SK-N-SH (cell line): ENCODE data around the gene RRBP1. TPM values are rescaled to one million over a fixed set of nuclear protein-coding genes. Genes with fewer than 3 reads are reported as not detected.

Experiments
- CTCF ChIA-PET: fragments of 300-600, 350-600 bp; formaldehyde crosslinking; extraction: SDS; loops from one replicate; lab custom pipeline; 2021; lab: Yijun Ruan, JAX
- POLR2A ChIA-PET: fragments of 350-600 bp; sonication (Branson Sonifier 250); formaldehyde crosslinking; extraction: SDS; loops from one replicate; lab custom pipeline; 2020; ENCODE audit warnings: antibody characterized with exemption, inconsistent platforms; lab: Yijun Ruan, JAX
- DNase-seq: peaks from one replicate; pipeline ENCODE4 v3.0.0; 2012
- H2AFZ ChIP-seq: fragments of 200-600 bp; sonication (generic); 2 replicates; pipeline ENCODE4 v1.8.1; 2016; ENCODE audit warnings: antibody characterized with exemption, mild to moderate bottlenecking, low read depth
- H3F3A ChIP-seq: fragments of 200-600 bp; sonication (generic); replicated peaks from 2 replicates; pipeline ENCODE3; 2016; ENCODE audit warnings: antibody characterized with exemption, mild to moderate bottlenecking; ENCODE audit not compliant: insufficient read depth
- H3K27ac ChIP-seq, 2 experiments: fragments of 200-500 bp in 1 of 2; fragments of 200-600 bp in 1 of 2; sonication (Bioruptor generic) in 1 of 2; sonication (generic), shearing (Covaris generic) in 1 of 2; 2 replicates each; pipeline versions ENCODE4 v1.5.1 to v1.6.1; 2014 to 2016; ENCODE audit warnings: low read depth in 2 of 2, inconsistent platforms in 1 of 2, low read length in 1 of 2, mild to moderate bottlenecking in 1 of 2, mixed read lengths in 1 of 2
- H3K27me3 ChIP-seq: fragments of 200-600 bp; sonication (generic), shearing (Covaris generic); 2 replicates; pipeline ENCODE4 v1.6.1; 2016; ENCODE audit warnings: mixed run types; ENCODE audit not compliant: insufficient read depth
- H3K36me3 ChIP-seq, 2 experiments: fragments of 200-500 bp in 1 of 2; fragments of 200-600 bp in 1 of 2; sonication (Bioruptor generic) in 1 of 2; sonication (generic) in 1 of 2; replicated peaks in 1 of 2; 2 replicates each; pipeline versions ENCODE3 to v1.5.1; 2014 to 2016; ENCODE audit warnings: low read length in 1 of 2, mild to moderate bottlenecking in 1 of 2; ENCODE audit not compliant: insufficient read depth in 2 of 2, control insufficient read depth in 1 of 2
- H3K4me1 ChIP-seq, 2 experiments: fragments of 200-500 bp in 1 of 2; fragments of 200-600 bp in 1 of 2; sonication (Bioruptor generic) in 1 of 2; sonication (generic), shearing (Covaris generic) in 1 of 2; 2 replicates each; pipeline versions ENCODE4 v1.5.1 to v1.6.1; 2014 to 2016; ENCODE audit warnings: low read depth in 1 of 2, low read length in 1 of 2, mixed run types in 1 of 2; ENCODE audit not compliant: insufficient read depth in 2 of 2, control insufficient read depth in 1 of 2
- H3K4me2 ChIP-seq: fragments of 200-600 bp; sonication (generic), shearing (Covaris generic); 2 replicates; pipeline ENCODE4 v1.6.1; 2017; ENCODE audit warnings: mixed run types
- H3K4me3 ChIP-seq, 2 experiments: fragments of 200-500 bp in 1 of 2; fragments of 200-600 bp in 1 of 2; sonication (Bioruptor generic) in 1 of 2; sonication (generic), shearing (Covaris generic) in 1 of 2; 2 replicates each; pipeline versions ENCODE4 v1.5.1 to v1.8.1; 2014 to 2016; ENCODE audit warnings: low read depth in 2 of 2, inconsistent platforms in 1 of 2, low read length in 1 of 2, mild to moderate bottlenecking in 1 of 2, mixed read lengths in 1 of 2, moderate library complexity in 1 of 2
- H3K79me2 ChIP-seq: fragments of 200-600 bp; sonication (generic); 2 replicates; pipeline ENCODE4 v1.8.1; 2017; ENCODE audit warnings: mild to moderate bottlenecking; ENCODE audit not compliant: insufficient read depth
- H3K9ac ChIP-seq: fragments of 200-600 bp; sonication (generic); 2 replicates; pipeline ENCODE4 v1.6.1; 2017; ENCODE audit warnings: mixed run types
- H3K9me2 ChIP-seq: fragments of 200-600 bp; sonication (generic); 2 replicates; pipeline ENCODE4 v1.6.1; 2017; ENCODE audit warnings: mixed run types
- H3K9me3 ChIP-seq: fragments of 200-600 bp; sonication (generic); 2 replicates; pipeline ENCODE4 v1.6.1; 2017; ENCODE audit warnings: mixed run types, mild to moderate bottlenecking, moderate library complexity
- H4K20me1 ChIP-seq: fragments of 200-600 bp; sonication (generic); 2 replicates; pipeline ENCODE4 v1.6.1; 2017; ENCODE audit warnings: mild to moderate bottlenecking, mixed run types; ENCODE audit not compliant: insufficient read depth
- CHD2 ChIP-seq: fragments of 150-350 bp; IDR thresholded peaks from 2 replicates; pipeline ENCODE4 v1.6.1; 2018; ENCODE audit warnings: low read length; ENCODE audit not compliant: partially characterized antibody
- ELF1 ChIP-seq: IDR thresholded peaks from 2 replicates; pipeline ENCODE4 v1.4.0; 2012
- EP300 ChIP-seq, 2 experiments: IDR thresholded peaks; 2 replicates each; pipeline versions ENCODE4 v1.4.0 to v1.6.1; 2012; ENCODE audit warnings: borderline replicate concordance in 1 of 2, low read depth in 1 of 2, low read length in 1 of 2
- FOXJ3 ChIP-seq: sonication (generic); formaldehyde crosslinking; IDR thresholded peaks from 2 replicates; pipeline ENCODE4 v1.5.1; 2020; ENCODE audit warnings: mild to moderate bottlenecking, missing genetic modification reagents
- GABPA ChIP-seq: IDR thresholded peaks from 2 replicates; pipeline ENCODE4 v1.4.0; 2012; ENCODE audit warnings: low read depth, mild to moderate bottlenecking
- MEF2A ChIP-seq: IDR thresholded peaks from 2 replicates; pipeline ENCODE4 v1.4.0; 2012; ENCODE audit warnings: low read depth, borderline replicate concordance
- MXI1 ChIP-seq: IDR thresholded peaks from 2 replicates; pipeline ENCODE4 v1.6.1; 2012; ENCODE audit warnings: mild to moderate bottlenecking, low read depth, low read length, improper control_type of control experiment
- NFIC ChIP-seq: IDR thresholded peaks from 2 replicates; pipeline ENCODE4 v1.4.0; 2012; ENCODE audit warnings: borderline replicate concordance
- NRF1 ChIP-seq: IDR thresholded peaks from 2 replicates; pipeline ENCODE4 v1.6.1; 2012; ENCODE audit warnings: low read depth, mild to moderate bottlenecking, low read length
- RCOR1 ChIP-seq: fragments of 150-350 bp; IDR thresholded peaks from 2 replicates; pipeline ENCODE4 v1.6.1; 2017; ENCODE audit warnings: antibody characterized with exemption, low read length
- SMC3 ChIP-seq: IDR thresholded peaks from 2 replicates; pipeline ENCODE4 v1.6.1; 2012; ENCODE audit warnings: low read depth, low read length, improper control_type of control experiment
- TAF1 ChIP-seq: IDR thresholded peaks from 2 replicates; pipeline ENCODE4 v1.6.1; 2012; ENCODE audit warnings: low read depth, mild to moderate bottlenecking, low read length, moderate library complexity, borderline replicate concordance
- TEAD4 ChIP-seq: IDR thresholded peaks from 2 replicates; pipeline ENCODE4 v1.4.0; 2012; ENCODE audit warnings: mild to moderate bottlenecking, borderline replicate concordance; ENCODE audit not compliant: insufficient read depth
- WGBS: methylation state at CpG from one replicate; pipeline ENCODE4 v1.1.6; 2017; ENCODE audit warnings: low lambda C conversion rate; 5-methylcytosine and 5-hydroxymethylcytosine counted together
- polyA plus RNA-seq, 3 experiments: library from polyadenylated mRNA; depleted of rRNA; stranded (reverse); fragments of >200 nt; gene quantifications; 2 replicates each; pipeline ENCODE4 v1.2.3, GENCODE V29; 2012
- TF ChIP-seq, protein P1 (sequence below): IDR thresholded peaks from 2 replicates; pipeline ENCODE4 v1.4.0; 2012; ENCODE audit warnings: low read depth, borderline replicate concordance
- TF ChIP-seq, protein P2 (sequence below): fragments of 150-350 bp; IDR thresholded peaks from 2 replicates; pipeline ENCODE4 v1.6.1; 2016; ENCODE audit warnings: mild to moderate bottlenecking, low read depth, low read length
- TF ChIP-seq, protein P3 (sequence below): IDR thresholded peaks from 2 replicates; pipeline ENCODE4 v1.4.0; 2012; ENCODE audit warnings: low read depth, borderline replicate concordance
- TF ChIP-seq, protein P4 (sequence below): IDR thresholded peaks from 2 replicates; pipeline ENCODE4 v1.4.0; 2012; ENCODE audit warnings: low read depth
- TF ChIP-seq, protein P5 (sequence below): fragments of 200-600 bp; sonication (generic); IDR thresholded peaks from 2 replicates; pipeline ENCODE4 v1.6.1; 2017; ENCODE audit warnings: antibody characterized with exemption, mild to moderate bottlenecking, moderate library complexity

The RRBP1 gene
- polyA plus RNA-seq, 1 of the 3 experiments (the other 2 are of a cell fraction): 50.2 TPM

DNA sequence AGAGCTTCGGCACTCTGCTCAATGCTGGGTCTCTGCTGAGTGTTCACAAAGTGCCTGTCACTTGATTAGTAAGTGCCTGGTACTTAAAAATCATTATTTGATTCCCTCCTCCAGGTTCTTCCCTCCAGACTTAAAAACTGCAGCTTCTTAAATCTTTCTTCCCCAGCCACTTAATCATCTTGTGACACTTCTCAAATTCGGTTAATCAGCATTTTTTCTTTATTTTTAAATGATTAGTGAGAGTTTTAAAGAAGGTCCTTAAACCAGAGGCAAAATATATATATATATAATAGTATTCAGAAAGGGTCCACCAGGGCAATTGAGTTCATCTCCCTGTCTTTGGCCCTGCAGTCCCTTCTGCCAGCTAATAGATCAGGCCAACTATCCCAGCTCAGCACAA is 9.7 kb upstream of the RRBP1 start (continued):
- TF ChIP-seq TEAD4: no peak
- TF ChIP-seq NFIC: no peak

DNA sequence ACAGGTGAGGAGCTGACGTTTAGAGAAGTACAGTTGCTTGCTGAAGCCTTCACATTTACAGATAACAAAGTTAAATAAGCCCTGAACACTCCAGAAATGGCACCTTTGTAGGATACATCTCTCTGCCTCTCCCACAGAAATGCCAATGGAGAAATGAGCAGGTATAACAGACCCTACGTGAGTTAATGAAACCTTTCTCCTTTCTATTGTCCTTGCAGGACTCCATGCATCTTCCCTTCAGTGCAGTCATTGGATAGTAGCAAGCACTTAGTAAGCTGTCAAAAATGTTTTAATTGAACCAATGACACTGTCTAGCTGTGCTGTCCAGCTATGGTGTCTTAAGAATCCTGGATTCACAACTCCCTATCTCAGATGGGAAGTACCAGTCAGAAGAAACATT is 8.1 kb upstream of the RRBP1 start:
- Histone ChIP-seq H3K9me3 (no peaks in the 10 kb centered on the region), H3K36me3 (no peaks in the 10 kb centered on the region), H4K20me1 (no peaks in the 10 kb centered on the region), H3K79me2 (no peaks in the 10 kb centered on the region), H3K4me1 (no peaks in the 10 kb centered on the region), H3K4me2 (no peak overlapping the region), H3K4me3 (no peak overlapping the region)
- CTCF ChIA-PET: interaction anchor here (3.7 kb wide), 1 partner anchor 8 kb away, joined by 17 read pairs; the partner anchor contains the start of gene RRBP1
- TF ChIP-seq NRF1: no peak
- TF ChIP-seq, protein P1, sequence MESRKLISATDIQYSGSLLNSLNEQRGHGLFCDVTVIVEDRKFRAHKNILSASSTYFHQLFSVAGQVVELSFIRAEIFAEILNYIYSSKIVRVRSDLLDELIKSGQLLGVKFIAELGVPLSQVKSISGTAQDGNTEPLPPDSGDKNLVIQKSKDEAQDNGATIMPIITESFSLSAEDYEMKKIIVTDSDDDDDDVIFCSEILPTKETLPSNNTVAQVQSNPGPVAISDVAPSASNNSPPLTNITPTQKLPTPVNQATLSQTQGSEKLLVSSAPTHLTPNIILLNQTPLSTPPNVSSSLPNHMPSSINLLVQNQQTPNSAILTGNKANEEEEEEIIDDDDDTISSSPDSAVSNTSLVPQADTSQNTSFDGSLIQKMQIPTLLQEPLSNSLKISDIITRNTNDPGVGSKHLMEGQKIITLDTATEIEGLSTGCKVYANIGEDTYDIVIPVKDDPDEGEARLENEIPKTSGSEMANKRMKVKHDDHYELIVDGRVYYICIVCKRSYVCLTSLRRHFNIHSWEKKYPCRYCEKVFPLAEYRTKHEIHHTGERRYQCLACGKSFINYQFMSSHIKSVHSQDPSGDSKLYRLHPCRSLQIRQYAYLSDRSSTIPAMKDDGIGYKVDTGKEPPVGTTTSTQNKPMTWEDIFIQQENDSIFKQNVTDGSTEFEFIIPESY: no peak
- TF ChIP-seq, protein P2, sequence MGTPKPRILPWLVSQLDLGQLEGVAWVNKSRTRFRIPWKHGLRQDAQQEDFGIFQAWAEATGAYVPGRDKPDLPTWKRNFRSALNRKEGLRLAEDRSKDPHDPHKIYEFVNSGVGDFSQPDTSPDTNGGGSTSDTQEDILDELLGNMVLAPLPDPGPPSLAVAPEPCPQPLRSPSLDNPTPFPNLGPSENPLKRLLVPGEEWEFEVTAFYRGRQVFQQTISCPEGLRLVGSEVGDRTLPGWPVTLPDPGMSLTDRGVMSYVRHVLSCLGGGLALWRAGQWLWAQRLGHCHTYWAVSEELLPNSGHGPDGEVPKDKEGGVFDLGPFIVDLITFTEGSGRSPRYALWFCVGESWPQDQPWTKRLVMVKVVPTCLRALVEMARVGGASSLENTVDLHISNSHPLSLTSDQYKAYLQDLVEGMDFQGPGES: no peak
- TF ChIP-seq, all 33 proteins: peak for 0
- peaks cover 22% of the 10 kb centered on the region; the same call in 1 of the 2 replicates for H3K27me3 ChIP-seq
- DNase-seq: no peak
- H3K9ac ChIP-seq: no peak overlapping the region
- 26% methylated on average over 2 of the region's 2 CpGs for WGBS
- no peak overlapping the region for H2AFZ ChIP-seq
- no peaks in the 10 kb centered on the region for H3K9me2 ChIP-seq
- no peak overlapping the region for H3K27ac ChIP-seq
- H3F3A ChIP-seq: no peaks in the 10 kb centered on the region
- POLR2A ChIA-PET: no interaction called here

DNA sequence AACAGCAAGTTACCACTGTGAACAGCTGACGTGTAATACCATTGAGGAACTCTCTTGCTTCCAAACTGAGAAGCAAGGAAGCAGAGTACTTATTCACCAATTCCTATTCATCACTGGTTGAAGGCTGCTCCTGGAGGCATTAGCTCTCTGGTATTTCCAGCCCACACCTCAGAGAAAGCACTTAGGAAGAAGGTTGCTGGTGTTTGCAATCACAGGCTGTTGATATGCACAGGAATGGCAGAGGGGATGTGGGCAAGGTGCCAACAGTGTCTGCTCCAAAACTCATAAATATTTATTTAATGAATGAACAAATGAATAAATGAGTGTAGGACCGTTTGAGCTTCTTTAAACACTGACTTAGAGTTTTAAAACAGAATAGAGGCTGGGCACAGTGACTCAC is 6.9 kb upstream of the RRBP1 start:
- Histone ChIP-seq H3K36me3 (no peaks in the 10 kb centered on the region), H3K9me3 (no peaks in the 10 kb centered on the region), H3K4me3 (no peak overlapping the region), H4K20me1 (no peaks in the 10 kb centered on the region), H3K4me2 (no peak overlapping the region), H3K9ac (no peak overlapping the region), H3K27me3 (peaks cover 34% of the 10 kb centered on the region), H3K79me2 (no peaks in the 10 kb centered on the region), H2AFZ (no peak overlapping the region), H3K9me2 (no peaks in the 10 kb centered on the region), H3F3A (no peaks in the 10 kb centered on the region), H3K27ac (no peak overlapping the region), H3K4me1 (no peaks in the 10 kb centered on the region; a peak in 1 of 4 replicates)
- POLR2A ChIA-PET: no interaction called here
- CTCF ChIA-PET: no interaction called here
- WGBS: 9% methylated on average over 2 of the region's 2 CpGs
- no peak for DNase-seq
- TF ChIP-seq, protein P3, sequence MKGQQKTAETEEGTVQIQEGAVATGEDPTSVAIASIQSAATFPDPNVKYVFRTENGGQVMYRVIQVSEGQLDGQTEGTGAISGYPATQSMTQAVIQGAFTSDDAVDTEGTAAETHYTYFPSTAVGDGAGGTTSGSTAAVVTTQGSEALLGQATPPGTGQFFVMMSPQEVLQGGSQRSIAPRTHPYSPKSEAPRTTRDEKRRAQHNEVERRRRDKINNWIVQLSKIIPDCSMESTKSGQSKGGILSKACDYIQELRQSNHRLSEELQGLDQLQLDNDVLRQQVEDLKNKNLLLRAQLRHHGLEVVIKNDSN: no peak
- TF ChIP-seq, protein P1: no peak
- TF ChIP-seq CHD2: no peak
- TF ChIP-seq SMC3: no peak
- no peak for TF ChIP-seq TEAD4
- no peak for TF ChIP-seq GABPA
- no peak for TF ChIP-seq EP300 (IDR thresholded peaks at IDR 0.05; ENCODE audit: borderline replicate concordance in 1 of 2, low read depth in 1 of 2, low read length in 1 of 2)
- TF ChIP-seq MXI1: no peak
- TF ChIP-seq, protein P4, sequence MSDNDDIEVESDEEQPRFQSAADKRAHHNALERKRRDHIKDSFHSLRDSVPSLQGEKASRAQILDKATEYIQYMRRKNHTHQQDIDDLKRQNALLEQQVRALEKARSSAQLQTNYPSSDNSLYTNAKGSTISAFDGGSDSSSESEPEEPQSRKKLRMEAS: no peak
- TF ChIP-seq FOXJ3 (CRISPR knock-in tag): no peak
- TF ChIP-seq MEF2A: no peak
- TF ChIP-seq RCOR1: no peak
- TF ChIP-seq, protein P5, sequence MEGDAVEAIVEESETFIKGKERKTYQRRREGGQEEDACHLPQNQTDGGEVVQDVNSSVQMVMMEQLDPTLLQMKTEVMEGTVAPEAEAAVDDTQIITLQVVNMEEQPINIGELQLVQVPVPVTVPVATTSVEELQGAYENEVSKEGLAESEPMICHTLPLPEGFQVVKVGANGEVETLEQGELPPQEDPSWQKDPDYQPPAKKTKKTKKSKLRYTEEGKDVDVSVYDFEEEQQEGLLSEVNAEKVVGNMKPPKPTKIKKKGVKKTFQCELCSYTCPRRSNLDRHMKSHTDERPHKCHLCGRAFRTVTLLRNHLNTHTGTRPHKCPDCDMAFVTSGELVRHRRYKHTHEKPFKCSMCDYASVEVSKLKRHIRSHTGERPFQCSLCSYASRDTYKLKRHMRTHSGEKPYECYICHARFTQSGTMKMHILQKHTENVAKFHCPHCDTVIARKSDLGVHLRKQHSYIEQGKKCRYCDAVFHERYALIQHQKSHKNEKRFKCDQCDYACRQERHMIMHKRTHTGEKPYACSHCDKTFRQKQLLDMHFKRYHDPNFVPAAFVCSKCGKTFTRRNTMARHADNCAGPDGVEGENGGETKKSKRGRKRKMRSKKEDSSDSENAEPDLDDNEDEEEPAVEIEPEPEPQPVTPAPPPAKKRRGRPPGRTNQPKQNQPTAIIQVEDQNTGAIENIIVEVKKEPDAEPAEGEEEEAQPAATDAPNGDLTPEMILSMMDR: no peak
- no peak for TF ChIP-seq TAF1
- no peak for TF ChIP-seq NRF1
- no peak for TF ChIP-seq ELF1
